MM.1S (cell line): Measurements from ENCODE around the gene CDC5L.

Experiments
- DNase-seq: peaks from one replicate; pipeline ENCODE4 v3.0.0-alpha.2; 2015
- H2AFZ ChIP-seq: fragments of 300-600 bp; sonication (generic); 2 replicates; pipeline ENCODE4 v1.6.0; 2016; ENCODE audit warnings: antibody characterized with exemption, low read length
- H3F3A ChIP-seq: fragments of 300-600 bp; sonication (generic); 2 replicates; pipeline ENCODE4 v1.6.1; 2016; ENCODE audit warnings: mild to moderate bottlenecking, antibody characterized with exemption, low read length, moderate library complexity, mixed read lengths; ENCODE audit not compliant: insufficient read depth
- H3K27ac ChIP-seq: fragments of 300-600 bp; sonication (generic); 2 replicates; pipeline ENCODE4 v1.5.1; 2016; ENCODE audit warnings: mild to moderate bottlenecking, low read length
- H3K27me3 ChIP-seq: fragments of 300-600 bp; sonication (generic); replicated peaks from 2 replicates; pipeline ENCODE4 v1.6.0; 2016; ENCODE audit warnings: low read length; ENCODE audit not compliant: insufficient read depth
- H3K36me3 ChIP-seq: fragments of 300-600 bp; sonication (generic); replicated peaks from 2 replicates; pipeline ENCODE4 v1.6.1; 2016; ENCODE audit warnings: mild to moderate bottlenecking, low read length, mixed read lengths; ENCODE audit not compliant: insufficient read depth
- H3K4me1 ChIP-seq: fragments of 300-600 bp; sonication (generic); 2 replicates; pipeline ENCODE4 v1.6.1; 2016; ENCODE audit warnings: low read length, mixed read lengths
- H3K4me2 ChIP-seq: fragments of 300-600 bp; sonication (generic); 2 replicates; pipeline ENCODE4 v1.6.0; 2016; ENCODE audit warnings: low read depth, low read length
- H3K4me3 ChIP-seq: fragments of 300-600 bp; sonication (generic); 2 replicates; pipeline ENCODE4 v1.5.1; 2016; ENCODE audit warnings: low read length, mixed read lengths
- H3K79me2 ChIP-seq: fragments of 300-600 bp; sonication (generic); 2 replicates; pipeline ENCODE4 v1.6.1; 2016; ENCODE audit warnings: mixed run types, low read length, mixed read lengths
- H3K9ac ChIP-seq: fragments of 300-600 bp; sonication (generic); 2 replicates; pipeline ENCODE4 v1.6.1; 2016; ENCODE audit warnings: low read length, mixed read lengths
- H3K9me2 ChIP-seq: fragments of 300-600 bp; sonication (generic); replicated peaks from 2 replicates; pipeline ENCODE4 v1.6.1; 2016; ENCODE audit warnings: mild to moderate bottlenecking, low read length, mixed read lengths; ENCODE audit not compliant: insufficient read depth
- H3K9me3 ChIP-seq: fragments of 300-600 bp; sonication (generic); replicated peaks from 2 replicates; pipeline ENCODE4 v1.6.1; 2016; ENCODE audit warnings: mild to moderate bottlenecking, low read length, mixed read lengths; ENCODE audit not compliant: insufficient read depth
- H4K20me1 ChIP-seq: fragments of 300-600 bp; sonication (generic); 2 replicates; pipeline ENCODE4 v1.6.1; 2016; ENCODE audit warnings: mild to moderate bottlenecking, low read length, moderate library complexity, mixed read lengths; ENCODE audit not compliant: insufficient read depth
- CTCF ChIP-seq: fragments of 300-600 bp; sonication (generic); IDR thresholded peaks from 2 replicates; pipeline ENCODE4 v1.5.1; 2016; ENCODE audit warnings: antibody characterized with exemption, low read length, mixed read lengths
- EZH2 ChIP-seq: fragments of 300-600 bp; sonication (generic); optimal IDR thresholded peaks from 2 replicates; pipeline ENCODE3; 2017; ENCODE audit warnings: low read depth, mild to moderate bottlenecking, antibody characterized with exemption, low read length, mixed read lengths
- EZH2phosphoT487 ChIP-seq: fragments of 300-600 bp; sonication (generic); IDR thresholded peaks from 2 replicates; pipeline ENCODE4 v1.6.1; 2018; ENCODE audit warnings: antibody characterized with exemption, low read length

The CDC5L gene

GRCh38 chr6:44373787-44374186 lies 13.7 kb upstream of the CDC5L start:
- no peak overlapping the region for H3K27ac ChIP-seq
- H3F3A ChIP-seq, result no peaks in the 10 kb centered on the region
- H3K9me3 ChIP-seq, result no peaks in the 10 kb centered on the region
- no peaks in the 10 kb centered on the region for H3K36me3 ChIP-seq
- H3K9ac ChIP-seq, result no peak overlapping the region
- H4K20me1 ChIP-seq, result no peaks in the 10 kb centered on the region
- no peaks in the 10 kb centered on the region for H3K79me2 ChIP-seq
- DNase-seq, result no peak
- TF ChIP-seq EZH2phosphoT487 (no peak), CTCF (no peak), EZH2 (no peak)
- H3K4me1 ChIP-seq, result peaks cover 6% of the 10 kb centered on the region
- no peaks in the 10 kb centered on the region for H3K9me2 ChIP-seq
- no peak overlapping the region for H3K4me3 ChIP-seq
- no peaks in the 10 kb centered on the region for H3K27me3 ChIP-seq
- no peak overlapping the region for H3K4me2 ChIP-seq
- no peak overlapping the region for H2AFZ ChIP-seq

GRCh38 chr6:44375071-44375470 lies 12.4 kb upstream of the CDC5L start:
- Histone ChIP-seq H3K9ac (no peak overlapping the region), H3K27ac (no peak overlapping the region), H3K4me3 (no peak overlapping the region), H3K4me1 (peaks cover 6% of the 10 kb centered on the region), H3K79me2 (no peaks in the 10 kb centered on the region), H2AFZ (no peak overlapping the region), H3K9me3 (no peaks in the 10 kb centered on the region), H3F3A (no peaks in the 10 kb centered on the region), H3K4me2 (no peak overlapping the region), H3K9me2 (no peaks in the 10 kb centered on the region), H3K36me3 (no peaks in the 10 kb centered on the region), H4K20me1 (no peaks in the 10 kb centered on the region), H3K27me3 (no peaks in the 10 kb centered on the region)
- no peak for DNase-seq
- no peak for TF ChIP-seq CTCF
- TF ChIP-seq EZH2, result no peak
- TF ChIP-seq EZH2phosphoT487, result no peak

GRCh38 chr6:44377484-44377883 lies 10.0 kb upstream of the CDC5L start:
- Histone ChIP-seq H3K27ac (no peak overlapping the region), H3K9me2 (no peaks in the 10 kb centered on the region), H3K4me3 (no peak overlapping the region), H3K9me3 (no peaks in the 10 kb centered on the region), H3F3A (no peaks in the 10 kb centered on the region), H3K36me3 (no peaks in the 10 kb centered on the region), H4K20me1 (no peaks in the 10 kb centered on the region), H3K27me3 (no peaks in the 10 kb centered on the region), H2AFZ (no peak overlapping the region), H3K79me2 (no peaks in the 10 kb centered on the region), H3K4me1 (peaks cover 6% of the 10 kb centered on the region), H3K4me2 (no peak overlapping the region), H3K9ac (no peak overlapping the region)
- no peak for DNase-seq
- TF ChIP-seq CTCF, result no peak

- H3F3A ChIP-seq, result no peaks in the 10 kb centered on the region
- no peak overlapping the region for H2AFZ ChIP-seq
- TF ChIP-seq CTCF, result no peak
- TF ChIP-seq EZH2phosphoT487, result no peak
- no peak for TF ChIP-seq EZH2
- H3K27me3 ChIP-seq, result no peaks in the 10 kb centered on the region
- H4K20me1 ChIP-seq, result no peaks in the 10 kb centered on the region
- peaks cover 1% of the 10 kb centered on the region for H3K4me1 ChIP-seq
- H3K9me3 ChIP-seq, result no peaks in the 10 kb centered on the region
- H3K9ac ChIP-seq, result no peak overlapping the region
- H3K27ac ChIP-seq, result no peak overlapping the region
- H3K4me2 ChIP-seq, result no peak overlapping the region
- H3K79me2 ChIP-seq, result no peaks in the 10 kb centered on the region
- H3K36me3 ChIP-seq, result no peaks in the 10 kb centered on the region
- DNase-seq, result no peak
- H3K4me3 ChIP-seq, result no peak overlapping the region
- no peaks in the 10 kb centered on the region for H3K9me2 ChIP-seq
These were observed 9.5 kb upstream of the CDC5L start for GRCh38 chr6:44377971-44378370.
